HPDE6-E6E7 (cell line): ENCODE data around the gene RFXAP.
"Not testable (repeated sequence)": the region's sequence is repeated elsewhere in the genome, so short reads cannot be mapped to it uniquely, and the experiment has no call there.

Experiments
- DNase-seq: peaks from one replicate; pipeline ENCODE4 v3.0.0; 2011; ENCODE audit warnings: missing footprints; ENCODE audit errors: extremely low spot score

RFXAP gene

GRCh38 chr13:36818804-36819738 is at the start of gene RFXAP:
Gene RFXAP (plus strand): TSS chr13:36819222. CDS start chr13:36819358, 136 bp downstream.
- peak; percentile 51 for DNase-seq

- no peak for DNase-seq
Measured at GRCh38 chr13:36769545-36769944, 49.5 kb upstream of the RFXAP start.

- no peak for DNase-seq
Measured at GRCh38 chr13:36770741-36771140, 48.3 kb upstream of the RFXAP start.

- no peak for DNase-seq
Measured at GRCh38 chr13:36772853-36773252, 46.2 kb upstream of the RFXAP start.

- no peak for DNase-seq
Measured at GRCh38 chr13:36774931-36775330, 44.1 kb upstream of the RFXAP start.

- DNase-seq = no peak
Measured at GRCh38 chr13:36776175-36776574, 42.8 kb upstream of the RFXAP start.

GRCh38 chr13:36778083-36778671 is 40.8 kb upstream of the RFXAP start:
- no peak for DNase-seq

GRCh38 chr13:36783890-36784289 is 35.1 kb upstream of the RFXAP start:
- DNase-seq = no peak

- DNase-seq = not testable (repeated sequence)
Measured at GRCh38 chr13:36786175-36786574, 32.8 kb upstream of the RFXAP start.

- DNase-seq = no peak
Measured at GRCh38 chr13:36787181-36787580, 31.8 kb upstream of the RFXAP start.

- no peak for DNase-seq
Measured at GRCh38 chr13:36788276-36788675, 30.7 kb upstream of the RFXAP start.

GRCh38 chr13:36789061-36789460 is 30.0 kb upstream of the RFXAP start:
- no peak for DNase-seq

GRCh38 chr13:36789730-36790129 is 29.3 kb upstream of the RFXAP start:
- no peak for DNase-seq

GRCh38 chr13:36794706-36795105 is 24.3 kb upstream of the RFXAP start:
- no peak for DNase-seq

- DNase-seq = no peak
Measured at GRCh38 chr13:36795463-36795862, 23.6 kb upstream of the RFXAP start.

GRCh38 chr13:36796052-36796451 is 23.0 kb upstream of the RFXAP start:
- no peak for DNase-seq

GRCh38 chr13:36801035-36801434 is 18.0 kb upstream of the RFXAP start:
- no peak for DNase-seq

GRCh38 chr13:36804588-36804987 is 14.4 kb upstream of the RFXAP start:
- no peak for DNase-seq

- DNase-seq = no peak
Measured at GRCh38 chr13:36806102-36806501, 12.9 kb upstream of the RFXAP start.

GRCh38 chr13:36807616-36808015 is 11.4 kb upstream of the RFXAP start:
- no peak for DNase-seq

GRCh38 chr13:36813225-36813624 is 5.8 kb upstream of the RFXAP start:
- no peak for DNase-seq

GRCh38 chr13:36814465-36814864 is 4.6 kb upstream of the RFXAP start:
- DNase-seq = no peak

GRCh38 chr13:36815062-36815461 is 4.0 kb upstream of the RFXAP start:
- DNase-seq = no peak
